Measurements from ENCODE around the gene SAPCD2.

SAPCD2 gene

GRCh38 chr9:137049544-137050449 lies 20.6 kb downstream of the SAPCD2 start:
- peak; percentile 64 for DNase-seq (ENCODE audit: low read depth)
- H3K4me3 ChIP-seq (ENCODE audit: low read length) = no peak overlapping the region
- TF ChIP-seq CTCF (IDR thresholded peaks at IDR 0.05; ENCODE audit: insufficient read depth, low read depth, low read length, missing control alignments) = peak; percentile 65

DNA sequence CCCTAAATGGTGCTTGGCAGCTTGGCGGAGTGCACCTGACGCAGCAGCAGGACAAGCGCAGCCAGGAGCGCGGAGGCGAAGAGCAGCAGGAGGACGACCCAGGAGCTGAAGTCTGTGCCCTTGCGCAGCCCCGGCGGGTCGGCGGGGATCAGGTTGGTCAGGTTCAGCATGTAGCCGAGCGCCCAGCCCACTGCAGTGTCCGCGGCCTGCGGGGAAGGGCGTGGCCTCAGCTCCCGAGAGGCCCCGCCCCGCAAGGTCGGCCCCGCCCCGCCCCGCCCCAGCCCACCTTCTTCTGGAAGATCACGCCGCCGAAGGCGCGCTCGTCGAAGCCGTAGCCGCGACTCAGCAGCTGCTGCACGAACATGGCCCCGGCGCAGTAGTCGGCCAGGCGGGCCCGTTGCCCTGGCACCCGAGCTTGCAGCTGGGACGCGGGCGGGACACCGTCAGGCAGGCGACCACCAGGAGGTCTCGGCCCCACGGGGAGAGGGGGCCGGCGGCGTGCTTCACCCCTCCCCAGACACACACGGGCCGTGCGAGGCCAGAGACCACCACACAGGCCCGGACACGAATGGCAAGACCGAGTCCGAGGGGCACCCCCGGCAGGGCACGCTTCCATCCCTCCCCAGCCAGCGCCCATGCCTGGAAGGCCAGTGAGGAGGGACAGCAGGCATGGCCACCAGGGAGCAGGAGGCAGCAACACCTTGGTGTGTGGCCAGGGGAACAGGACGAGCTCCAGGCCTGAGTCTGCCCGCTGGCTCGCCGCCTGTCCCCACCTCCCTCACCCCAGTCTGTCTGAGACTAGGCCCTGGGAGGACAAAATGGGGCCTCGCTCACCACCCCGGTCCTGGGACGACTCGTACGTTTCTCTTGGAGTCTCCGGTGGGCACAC lies 21.5 kb downstream of the SAPCD2 start:
- no peak overlapping the region for H3K4me3 ChIP-seq (ENCODE audit: low read length)
- DNase-seq (ENCODE audit: low read depth) = no peak
- TF ChIP-seq CTCF (IDR thresholded peaks at IDR 0.05; ENCODE audit: insufficient read depth, low read depth, low read length, missing control alignments) = no peak

DNA sequence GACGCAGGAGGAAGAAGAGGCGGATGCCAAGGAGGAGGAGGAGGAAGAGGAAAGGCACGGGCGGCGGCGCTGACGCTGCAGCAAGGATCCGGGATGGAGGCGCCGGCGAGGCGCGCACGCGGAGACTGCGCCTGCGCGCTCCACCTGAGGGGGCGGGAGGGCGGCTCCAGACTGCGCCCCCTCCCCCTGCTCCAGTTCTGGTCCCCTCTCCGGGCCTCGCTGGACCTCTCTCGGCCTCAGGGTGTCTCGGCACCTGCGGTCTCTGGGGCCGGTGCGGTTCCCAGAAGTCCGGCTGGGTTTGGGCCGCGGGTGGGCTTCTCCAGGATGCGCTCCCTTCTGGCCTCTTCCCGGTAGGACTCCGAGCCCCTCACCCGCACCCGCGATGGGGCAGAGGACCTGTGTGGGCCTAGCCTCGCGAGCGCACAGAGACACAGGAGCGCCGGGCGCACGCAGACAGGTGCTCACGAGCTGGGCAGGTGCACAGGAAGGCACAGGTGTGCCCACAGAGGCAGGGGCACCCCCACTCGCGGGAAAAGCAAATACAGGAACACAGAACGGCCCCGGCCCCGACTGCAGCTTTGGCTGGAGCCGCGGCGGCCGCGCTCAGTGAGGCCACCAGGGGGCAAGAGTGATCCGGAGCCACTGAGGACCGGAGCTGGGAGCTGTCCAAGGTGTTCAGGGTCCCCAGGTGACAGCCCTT lies 24.1 kb downstream of the SAPCD2 start, which contains the start of gene NPDC1:
Gene NPDC1 (minus strand): TSS at position 90 of the 700 bp plus-strand sequence. CDS start 188 bp downstream, outside the sequence.
- peak; percentile 76 for TF ChIP-seq CTCF (IDR thresholded peaks at IDR 0.05; ENCODE audit: insufficient read depth, low read depth, low read length, missing control alignments)
- DNase-seq (ENCODE audit: low read depth) = peak; percentile 81
- H3K4me3 ChIP-seq (ENCODE audit: low read length) = peak within 1 kb of the TSS; percentile 50

DNA sequence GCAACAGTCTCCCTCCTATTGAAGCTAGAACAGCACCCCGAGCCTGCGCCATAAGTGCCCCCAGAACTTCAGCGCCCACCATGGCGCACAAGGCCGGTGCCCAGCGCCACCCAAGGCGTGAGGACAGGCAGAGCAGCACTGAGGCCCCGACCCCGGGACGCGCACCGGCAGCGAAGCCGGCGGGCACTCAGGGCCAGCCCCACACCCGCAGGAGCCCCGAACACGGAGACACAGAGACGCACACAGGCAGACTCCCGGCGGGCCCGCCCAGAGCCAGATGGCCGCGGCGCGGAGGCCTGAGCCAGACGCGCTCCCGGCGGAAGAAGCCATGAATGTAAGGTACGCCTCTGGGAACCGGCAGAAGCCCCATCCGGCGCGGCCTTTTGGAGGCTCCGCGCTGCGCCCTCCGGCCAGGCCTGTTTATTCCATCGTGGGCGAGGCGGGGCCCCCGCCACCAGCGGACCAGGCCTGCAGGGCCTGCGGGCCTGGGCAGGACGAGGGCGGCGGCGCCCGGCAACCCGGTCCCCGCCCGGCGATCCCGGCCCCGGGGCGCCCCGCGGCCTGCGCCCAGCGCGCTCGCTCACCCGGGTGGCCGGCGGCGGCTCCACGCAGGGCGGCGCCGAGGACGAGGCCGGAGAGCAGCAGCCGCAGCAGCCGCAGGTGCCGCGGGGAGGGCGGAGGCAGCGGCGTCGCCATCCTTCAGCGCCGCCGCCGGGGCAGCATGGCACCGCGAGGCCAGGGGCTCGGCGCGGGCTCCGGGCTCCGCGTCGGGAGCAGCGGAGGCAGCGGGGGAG lies 24.9 kb downstream of the SAPCD2 start:
- peak; percentile 46 for DNase-seq (ENCODE audit: low read depth)
- peak overlapping the region; percentile 50 for H3K4me3 ChIP-seq (ENCODE audit: low read length)
- TF ChIP-seq CTCF (IDR thresholded peaks at IDR 0.05; ENCODE audit: insufficient read depth, low read depth, low read length, missing control alignments) = no peak

DNA sequence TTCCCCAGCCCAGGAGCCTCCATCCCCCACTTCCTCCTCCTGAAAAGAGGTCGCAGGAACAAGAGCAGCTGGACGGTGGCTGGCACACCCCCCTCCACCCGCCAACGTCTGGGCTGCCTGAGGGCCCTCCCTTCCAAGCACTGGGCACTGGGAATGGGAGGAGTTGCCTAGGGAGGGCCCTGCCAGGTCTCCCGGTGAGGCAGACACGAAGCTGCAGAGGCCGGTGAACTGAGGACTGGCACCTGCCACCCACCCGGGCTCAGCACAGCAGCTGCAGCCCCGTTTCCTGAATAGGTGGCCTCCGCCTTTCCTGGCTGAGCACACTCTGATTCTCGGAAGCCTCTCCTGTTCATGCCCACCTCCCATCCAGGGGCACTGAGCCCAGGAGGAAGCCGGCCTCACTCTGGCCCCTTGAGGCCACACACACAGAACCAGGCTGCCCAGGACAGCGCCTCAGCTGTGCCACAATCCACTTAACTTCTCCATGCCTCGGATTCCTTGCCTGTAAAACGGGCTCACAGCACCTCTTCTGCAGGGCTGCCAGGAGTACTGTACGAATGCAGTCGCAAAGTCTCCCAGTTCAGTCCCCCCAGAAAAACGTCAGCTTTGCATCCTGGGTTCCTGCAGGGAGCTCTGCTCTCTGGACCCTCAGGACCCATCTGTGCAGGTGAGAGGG lies 25.7 kb downstream of the SAPCD2 start:
- peak; percentile 28 for DNase-seq (ENCODE audit: low read depth)
- no peak for TF ChIP-seq CTCF (IDR thresholded peaks at IDR 0.05; ENCODE audit: insufficient read depth, low read depth, low read length, missing control alignments)
- H3K4me3 ChIP-seq (ENCODE audit: low read length) = peak overlapping the region; percentile 43

All from epithelial cell of esophagus (primary cell).